Right lobe of liver (tissue), 4 donors: ENCODE measurements around the gene SPDYE2.
"Not testable (repeated sequence)": the region's sequence is repeated elsewhere in the genome, so short reads cannot be mapped to it uniquely, and the experiment has no call there.

ENCODE experiments used
- POLR2A ChIP-seq: fragments of 450-650 bp; IDR thresholded peaks from one replicate; pipeline ENCODE4 v1.6.1; 2017; ENCODE audit warnings: antibody characterized with exemption, mild to moderate bottlenecking
- TF ChIP-seq, protein P1 (sequence below), 4 donors: fragments of 200-600 bp in 3 of 4; fragments of 450-650 bp in 1 of 4; IDR thresholded peaks; one replicate each; pipeline versions ENCODE4 v1.5.1 to v1.8.0; 2016 to 2022; ENCODE audit warnings: antibody characterized with exemption in 4 of 4, mild to moderate bottlenecking in 2 of 4
- donor health status: DM: no; HTN: no; CAD: no.
- donor health status: DM: no; HTN: no; CAD: no.
- donor health status: DM: no; HTN: yes; CAD: no.

DNA sequence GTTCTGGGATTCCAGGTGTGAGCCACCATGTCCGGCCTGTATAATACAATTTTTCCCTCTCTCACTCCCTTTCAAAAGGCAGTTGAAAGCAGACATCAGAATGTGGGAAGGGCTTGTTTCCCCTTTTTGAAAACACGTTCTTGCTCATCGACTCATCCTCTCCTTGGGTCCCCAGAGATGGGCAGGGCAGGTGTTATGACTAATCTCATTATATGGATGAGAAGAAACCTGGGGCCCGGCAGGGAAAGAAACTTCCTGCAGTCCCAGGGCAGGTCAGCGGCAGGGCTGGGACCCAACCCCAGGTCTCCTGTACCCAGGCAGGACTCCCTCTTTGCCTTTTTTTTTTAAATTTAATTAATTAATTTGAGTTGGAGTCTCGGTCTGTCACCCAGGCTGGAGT is 4.7 kb upstream of the SPDYE2 start:
- TF ChIP-seq, protein P1, sequence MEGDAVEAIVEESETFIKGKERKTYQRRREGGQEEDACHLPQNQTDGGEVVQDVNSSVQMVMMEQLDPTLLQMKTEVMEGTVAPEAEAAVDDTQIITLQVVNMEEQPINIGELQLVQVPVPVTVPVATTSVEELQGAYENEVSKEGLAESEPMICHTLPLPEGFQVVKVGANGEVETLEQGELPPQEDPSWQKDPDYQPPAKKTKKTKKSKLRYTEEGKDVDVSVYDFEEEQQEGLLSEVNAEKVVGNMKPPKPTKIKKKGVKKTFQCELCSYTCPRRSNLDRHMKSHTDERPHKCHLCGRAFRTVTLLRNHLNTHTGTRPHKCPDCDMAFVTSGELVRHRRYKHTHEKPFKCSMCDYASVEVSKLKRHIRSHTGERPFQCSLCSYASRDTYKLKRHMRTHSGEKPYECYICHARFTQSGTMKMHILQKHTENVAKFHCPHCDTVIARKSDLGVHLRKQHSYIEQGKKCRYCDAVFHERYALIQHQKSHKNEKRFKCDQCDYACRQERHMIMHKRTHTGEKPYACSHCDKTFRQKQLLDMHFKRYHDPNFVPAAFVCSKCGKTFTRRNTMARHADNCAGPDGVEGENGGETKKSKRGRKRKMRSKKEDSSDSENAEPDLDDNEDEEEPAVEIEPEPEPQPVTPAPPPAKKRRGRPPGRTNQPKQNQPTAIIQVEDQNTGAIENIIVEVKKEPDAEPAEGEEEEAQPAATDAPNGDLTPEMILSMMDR (IDR thresholded peaks at IDR 0.05): not testable (repeated sequence)
- TF ChIP-seq POLR2A: not testable (repeated sequence)
